HEK293 (cell line): Measurements from ENCODE around the gene MAP3K14.
A peak's percentile ranks its signal among the peaks of the same experiment; 100 is the strongest.

Experiments used
- BCL11A ChIP-seq: fragments of 450-650 bp; formaldehyde crosslinking; IDR thresholded peaks from 2 replicates; pipeline ENCODE4 v1.5.1; 2016; ENCODE audit warnings: low read depth, missing biosample characterization, missing genetic modification characterization
- BCL11B ChIP-seq: fragments of 450-650 bp; formaldehyde crosslinking; IDR thresholded peaks from 2 replicates; pipeline ENCODE4 v1.5.1; 2016; ENCODE audit warnings: low read depth, missing biosample characterization, missing genetic modification characterization
- BCL6B ChIP-seq: fragments of 450-650 bp; formaldehyde crosslinking; IDR thresholded peaks from 2 replicates; pipeline ENCODE4 v1.5.1; 2017; ENCODE audit warnings: missing biosample characterization, missing genetic modification characterization
- CTCF ChIP-seq: fragments of 450-650 bp; formaldehyde crosslinking; IDR thresholded peaks from 2 replicates; pipeline ENCODE4 v1.5.1; 2016; ENCODE audit warnings: missing biosample characterization, missing genetic modification characterization
- KLF8 ChIP-seq: fragments of 450-650 bp; formaldehyde crosslinking; IDR thresholded peaks from 2 replicates; pipeline ENCODE4 v1.5.1; 2016; ENCODE audit warnings: missing biosample characterization, missing genetic modification characterization
- OSR2 ChIP-seq: fragments of 450-650 bp; formaldehyde crosslinking; IDR thresholded peaks from 2 replicates; pipeline ENCODE4 v1.5.1; 2016; ENCODE audit warnings: missing biosample characterization, missing genetic modification characterization
- YY2 ChIP-seq: fragments of 450-650 bp; formaldehyde crosslinking; IDR thresholded peaks from 2 replicates; pipeline ENCODE4 v1.5.1; 2016; ENCODE audit warnings: missing biosample characterization, missing genetic modification characterization
- ZBTB21 ChIP-seq: fragments of 450-650 bp; formaldehyde crosslinking; IDR thresholded peaks from 2 replicates; pipeline ENCODE4 v1.5.1; 2017; ENCODE audit warnings: missing biosample characterization, missing genetic modification characterization
- ZFP37 ChIP-seq: fragments of 450-650 bp; formaldehyde crosslinking; IDR thresholded peaks from 2 replicates; pipeline ENCODE4 v1.5.1; 2016; ENCODE audit warnings: missing biosample characterization, missing genetic modification characterization
- ZIC2 ChIP-seq: fragments of 450-650 bp; formaldehyde crosslinking; IDR thresholded peaks from 2 replicates; pipeline ENCODE4 v1.5.1; 2016; ENCODE audit warnings: missing biosample characterization, missing genetic modification characterization
- ZNF133 ChIP-seq: fragments of 450-650 bp; formaldehyde crosslinking; IDR thresholded peaks from 2 replicates; pipeline ENCODE4 v1.5.1; 2016; ENCODE audit warnings: missing biosample characterization, missing genetic modification characterization
- ZNF184 ChIP-seq: fragments of 450-650 bp; IDR thresholded peaks from 2 replicates; pipeline ENCODE4 v1.5.1; 2018; ENCODE audit warnings: missing biosample characterization, mild to moderate bottlenecking, missing genetic modification characterization
- ZNF266 ChIP-seq: fragments of 450-650 bp; formaldehyde crosslinking; IDR thresholded peaks from 2 replicates; pipeline ENCODE4 v1.5.1; 2016; ENCODE audit warnings: missing biosample characterization, missing genetic modification characterization, low read depth
- ZNF274 ChIP-seq, 2 experiments: fragments of 200-500 bp in 1 of 2; fragments of 450-650 bp in 1 of 2; sonication (Bioruptor generic) in 1 of 2; formaldehyde crosslinking in 1 of 2; IDR thresholded peaks; 2 replicates each; pipeline versions ENCODE4 v1.5.1 to v1.6.1; 2014 to 2016; ENCODE audit warnings: borderline replicate concordance in 1 of 2, inconsistent platforms in 1 of 2, low read length in 1 of 2, missing biosample characterization in 1 of 2, missing genetic modification characterization in 1 of 2
- ZNF404 ChIP-seq: fragments of 450-650 bp; formaldehyde crosslinking; IDR thresholded peaks from 2 replicates; pipeline ENCODE4 v1.5.1; 2017; ENCODE audit warnings: missing biosample characterization, missing genetic modification characterization
- ZNF48 ChIP-seq: fragments of 450-650 bp; formaldehyde crosslinking; IDR thresholded peaks from 2 replicates; pipeline ENCODE4 v1.5.1; 2016; ENCODE audit warnings: missing biosample characterization, missing genetic modification characterization
- ZNF747 ChIP-seq: fragments of 450-650 bp; formaldehyde crosslinking; IDR thresholded peaks from 2 replicates; pipeline ENCODE4 v1.5.1; 2016; ENCODE audit warnings: missing biosample characterization, missing genetic modification characterization
- ZNF776 ChIP-seq: fragments of 450-650 bp; formaldehyde crosslinking; IDR thresholded peaks from 2 replicates; pipeline ENCODE4 v1.5.0; 2017; ENCODE audit warnings: missing biosample characterization, missing genetic modification characterization, borderline replicate concordance
- ZNF843 ChIP-seq: fragments of 450-650 bp; formaldehyde crosslinking; IDR thresholded peaks from 2 replicates; pipeline ENCODE4 v1.5.1; 2016; ENCODE audit warnings: missing biosample characterization, missing genetic modification characterization
- TF ChIP-seq, protein P1 (sequence below): fragments of 450-650 bp; formaldehyde crosslinking; IDR thresholded peaks from 2 replicates; pipeline ENCODE4 v1.5.1; 2017; ENCODE audit warnings: missing biosample characterization, missing genetic modification characterization
- TF ChIP-seq, protein P2 (sequence below): fragments of 450-650 bp; formaldehyde crosslinking; IDR thresholded peaks from 2 replicates; pipeline ENCODE4; 2016; ENCODE audit warnings: missing biosample characterization, missing genetic modification characterization
- TF ChIP-seq, protein P3 (sequence below): fragments of 450-650 bp; formaldehyde crosslinking; IDR thresholded peaks from 2 replicates; pipeline ENCODE4 v1.5.1; 2016; ENCODE audit warnings: missing biosample characterization, missing genetic modification characterization
- TF ChIP-seq, protein P4 (sequence below): fragments of 450-650 bp; formaldehyde crosslinking; IDR thresholded peaks from 2 replicates; pipeline ENCODE4 v1.5.1; 2016; ENCODE audit warnings: missing biosample characterization, missing genetic modification characterization
- TF ChIP-seq, protein P5 (sequence below): fragments of 450-650 bp; formaldehyde crosslinking; IDR thresholded peaks from 2 replicates; pipeline ENCODE4 v1.5.1; 2016; ENCODE audit warnings: missing biosample characterization, missing genetic modification characterization
- TF ChIP-seq, protein P6 (sequence below): fragments of 450-650 bp; formaldehyde crosslinking; IDR thresholded peaks from 2 replicates; pipeline ENCODE4 v1.5.1; 2016; ENCODE audit warnings: missing biosample characterization, missing genetic modification characterization

Gene MAP3K14

GRCh38 chr17:45307290-45308015 is 9.4 kb downstream of the MAP3K14 start (continued):
- TF ChIP-seq, protein P1, sequence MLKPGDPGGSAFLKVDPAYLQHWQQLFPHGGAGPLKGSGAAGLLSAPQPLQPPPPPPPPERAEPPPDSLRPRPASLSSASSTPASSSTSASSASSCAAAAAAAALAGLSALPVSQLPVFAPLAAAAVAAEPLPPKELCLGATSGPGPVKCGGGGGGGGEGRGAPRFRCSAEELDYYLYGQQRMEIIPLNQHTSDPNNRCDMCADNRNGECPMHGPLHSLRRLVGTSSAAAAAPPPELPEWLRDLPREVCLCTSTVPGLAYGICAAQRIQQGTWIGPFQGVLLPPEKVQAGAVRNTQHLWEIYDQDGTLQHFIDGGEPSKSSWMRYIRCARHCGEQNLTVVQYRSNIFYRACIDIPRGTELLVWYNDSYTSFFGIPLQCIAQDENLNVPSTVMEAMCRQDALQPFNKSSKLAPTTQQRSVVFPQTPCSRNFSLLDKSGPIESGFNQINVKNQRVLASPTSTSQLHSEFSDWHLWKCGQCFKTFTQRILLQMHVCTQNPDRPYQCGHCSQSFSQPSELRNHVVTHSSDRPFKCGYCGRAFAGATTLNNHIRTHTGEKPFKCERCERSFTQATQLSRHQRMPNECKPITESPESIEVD (tag by site-specific recombination), result peak; percentile 69
- TF ChIP-seq ZNF184, result peak; percentile 75; the same call in 1 of the 2 replicates
- no peak for TF ChIP-seq ZNF274 (IDR thresholded peaks at IDR 0.05; ENCODE audit: low read length)
- no peak for TF ChIP-seq ZNF274 (tag by site-specific recombination; IDR thresholded peaks at IDR 0.05; ENCODE audit: borderline replicate concordance)
- no peak for TF ChIP-seq ZNF266 (tag by site-specific recombination)
- TF ChIP-seq, protein P2, sequence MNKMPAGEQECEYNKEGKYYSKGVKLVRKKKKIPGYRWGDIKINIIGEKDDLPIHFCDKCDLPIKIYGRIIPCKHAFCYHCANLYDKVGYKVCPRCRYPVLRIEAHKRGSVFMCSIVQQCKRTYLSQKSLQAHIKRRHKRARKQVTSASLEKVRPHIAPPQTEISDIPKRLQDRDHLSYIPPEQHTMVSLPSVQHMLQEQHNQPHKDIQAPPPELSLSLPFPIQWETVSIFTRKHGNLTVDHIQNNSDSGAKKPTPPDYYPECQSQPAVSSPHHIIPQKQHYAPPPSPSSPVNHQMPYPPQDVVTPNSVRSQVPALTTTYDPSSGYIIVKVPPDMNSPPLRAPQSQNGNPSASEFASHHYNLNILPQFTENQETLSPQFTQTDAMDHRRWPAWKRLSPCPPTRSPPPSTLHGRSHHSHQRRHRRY, result no peak
- TF ChIP-seq BCL6B (tag by site-specific recombination), result no peak
- no peak for TF ChIP-seq ZNF747 (tag by site-specific recombination)
- TF ChIP-seq BCL11B (tag by site-specific recombination), result no peak
- no peak for TF ChIP-seq ZNF48 (tag by site-specific recombination)
- TF ChIP-seq, protein P3, sequence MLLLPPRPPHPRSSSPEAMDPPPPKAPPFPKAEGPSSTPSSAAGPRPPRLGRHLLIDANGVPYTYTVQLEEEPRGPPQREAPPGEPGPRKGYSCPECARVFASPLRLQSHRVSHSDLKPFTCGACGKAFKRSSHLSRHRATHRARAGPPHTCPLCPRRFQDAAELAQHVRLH (tag by site-specific recombination), result no peak
- peak; percentile 74 for TF ChIP-seq ZBTB21 (tag by site-specific recombination)
- no peak for TF ChIP-seq YY2 (tag by site-specific recombination)
- TF ChIP-seq ZNF404 (tag by site-specific recombination), result no peak
- TF ChIP-seq, protein P4, sequence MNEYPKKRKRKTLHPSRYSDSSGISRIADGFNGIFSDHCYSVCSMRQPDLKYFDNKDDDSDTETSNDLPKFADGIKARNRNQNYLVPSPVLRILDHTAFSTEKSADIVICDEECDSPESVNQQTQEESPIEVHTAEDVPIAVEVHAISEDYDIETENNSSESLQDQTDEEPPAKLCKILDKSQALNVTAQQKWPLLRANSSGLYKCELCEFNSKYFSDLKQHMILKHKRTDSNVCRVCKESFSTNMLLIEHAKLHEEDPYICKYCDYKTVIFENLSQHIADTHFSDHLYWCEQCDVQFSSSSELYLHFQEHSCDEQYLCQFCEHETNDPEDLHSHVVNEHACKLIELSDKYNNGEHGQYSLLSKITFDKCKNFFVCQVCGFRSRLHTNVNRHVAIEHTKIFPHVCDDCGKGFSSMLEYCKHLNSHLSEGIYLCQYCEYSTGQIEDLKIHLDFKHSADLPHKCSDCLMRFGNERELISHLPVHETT, result peak; percentile 33; the same call in 1 of the 2 replicates
- peak; percentile 32; the same call in 1 of the 2 replicates for TF ChIP-seq OSR2 (tag by site-specific recombination)
- peak; percentile 65; the same call in 1 of the 2 replicates for TF ChIP-seq KLF8 (tag by site-specific recombination)
- TF ChIP-seq ZIC2 (tag by site-specific recombination), result no peak
- no peak for TF ChIP-seq ZNF843 (tag by site-specific recombination)
- TF ChIP-seq ZNF776 (tag by site-specific recombination), result no peak
- TF ChIP-seq CTCF (tag by site-specific recombination), result no peak
- TF ChIP-seq ZNF133 (tag by site-specific recombination), result no peak
- TF ChIP-seq, protein P5, sequence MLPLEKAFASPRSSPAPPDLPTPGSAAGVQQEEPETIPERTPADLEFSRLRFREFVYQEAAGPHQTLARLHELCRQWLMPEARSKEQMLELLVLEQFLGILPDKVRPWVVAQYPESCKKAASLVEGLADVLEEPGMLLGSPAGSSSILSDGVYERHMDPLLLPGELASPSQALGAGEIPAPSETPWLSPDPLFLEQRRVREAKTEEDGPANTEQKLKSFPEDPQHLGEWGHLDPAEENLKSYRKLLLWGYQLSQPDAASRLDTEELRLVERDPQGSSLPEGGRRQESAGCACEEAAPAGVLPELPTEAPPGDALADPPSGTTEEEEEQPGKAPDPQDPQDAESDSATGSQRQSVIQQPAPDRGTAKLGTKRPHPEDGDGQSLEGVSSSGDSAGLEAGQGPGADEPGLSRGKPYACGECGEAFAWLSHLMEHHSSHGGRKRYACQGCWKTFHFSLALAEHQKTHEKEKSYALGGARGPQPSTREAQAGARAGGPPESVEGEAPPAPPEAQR (tag by site-specific recombination), result no peak
- TF ChIP-seq BCL11A (tag by site-specific recombination), result peak; percentile 68
- no peak for TF ChIP-seq ZFP37 (tag by site-specific recombination)
- TF ChIP-seq, protein P6, sequence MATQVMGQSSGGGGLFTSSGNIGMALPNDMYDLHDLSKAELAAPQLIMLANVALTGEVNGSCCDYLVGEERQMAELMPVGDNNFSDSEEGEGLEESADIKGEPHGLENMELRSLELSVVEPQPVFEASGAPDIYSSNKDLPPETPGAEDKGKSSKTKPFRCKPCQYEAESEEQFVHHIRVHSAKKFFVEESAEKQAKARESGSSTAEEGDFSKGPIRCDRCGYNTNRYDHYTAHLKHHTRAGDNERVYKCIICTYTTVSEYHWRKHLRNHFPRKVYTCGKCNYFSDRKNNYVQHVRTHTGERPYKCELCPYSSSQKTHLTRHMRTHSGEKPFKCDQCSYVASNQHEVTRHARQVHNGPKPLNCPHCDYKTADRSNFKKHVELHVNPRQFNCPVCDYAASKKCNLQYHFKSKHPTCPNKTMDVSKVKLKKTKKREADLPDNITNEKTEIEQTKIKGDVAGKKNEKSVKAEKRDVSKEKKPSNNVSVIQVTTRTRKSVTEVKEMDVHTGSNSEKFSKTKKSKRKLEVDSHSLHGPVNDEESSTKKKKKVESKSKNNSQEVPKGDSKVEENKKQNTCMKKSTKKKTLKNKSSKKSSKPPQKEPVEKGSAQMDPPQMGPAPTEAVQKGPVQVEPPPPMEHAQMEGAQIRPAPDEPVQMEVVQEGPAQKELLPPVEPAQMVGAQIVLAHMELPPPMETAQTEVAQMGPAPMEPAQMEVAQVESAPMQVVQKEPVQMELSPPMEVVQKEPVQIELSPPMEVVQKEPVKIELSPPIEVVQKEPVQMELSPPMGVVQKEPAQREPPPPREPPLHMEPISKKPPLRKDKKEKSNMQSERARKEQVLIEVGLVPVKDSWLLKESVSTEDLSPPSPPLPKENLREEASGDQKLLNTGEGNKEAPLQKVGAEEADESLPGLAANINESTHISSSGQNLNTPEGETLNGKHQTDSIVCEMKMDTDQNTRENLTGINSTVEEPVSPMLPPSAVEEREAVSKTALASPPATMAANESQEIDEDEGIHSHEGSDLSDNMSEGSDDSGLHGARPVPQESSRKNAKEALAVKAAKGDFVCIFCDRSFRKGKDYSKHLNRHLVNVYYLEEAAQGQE, result no peak
